Neural cell (in vitro differentiated cells): ENCODE results near the gene RAP1GAP2. TPM values are rescaled to one million over a fixed set of nuclear protein-coding genes. Genes with fewer than 3 reads are reported as not detected.
A peak's percentile ranks its signal among the peaks of the same experiment; 100 is the strongest.

ENCODE experiments used
- H2AFZ ChIP-seq: fragments of 200-600, 300-800 bp; sonication (generic), shearing (Covaris generic); 2 replicates; pipeline ENCODE4 v1.6.0; 2014; ENCODE audit warnings: low read depth, mild to moderate bottlenecking, antibody characterized with exemption, low read length, moderate library complexity
- H3F3A ChIP-seq: fragments of 200-600 bp; shearing (Covaris generic); 2 replicates; pipeline ENCODE4 v1.6.1; 2016; ENCODE audit warnings: mild to moderate bottlenecking, moderate library complexity, mixed read lengths, antibody characterized with exemption, low read length; ENCODE audit not compliant: insufficient read depth, poor library complexity, severe bottlenecking
- H3K27ac ChIP-seq: fragments of 200-600, 300-800 bp; sonication (generic), shearing (Covaris generic); 2 replicates; pipeline ENCODE4 v1.5.1; 2014; ENCODE audit warnings: mild to moderate bottlenecking, low read length, moderate library complexity
- H3K27me3 ChIP-seq: fragments of 300-800, 200-600 bp; sonication (generic), shearing (Covaris generic); 2 replicates; pipeline ENCODE4 v1.6.0; 2014; ENCODE audit warnings: mild to moderate bottlenecking, low read depth, low read length, moderate library complexity; ENCODE audit not compliant: insufficient read depth
- H3K36me3 ChIP-seq: fragments of 300-800, 200-600 bp; sonication (generic), shearing (Covaris generic); 2 replicates; pipeline ENCODE4 v1.5.1; 2014; ENCODE audit warnings: mild to moderate bottlenecking, antibody characterized with exemption, low read length, moderate library complexity; ENCODE audit not compliant: insufficient read depth
- H3K4me2 ChIP-seq: fragments of 300-800, 200-600 bp; sonication (generic), shearing (Covaris generic); 2 replicates; pipeline ENCODE4 v1.6.0; 2014; ENCODE audit warnings: mild to moderate bottlenecking, low read length
- H3K4me3 ChIP-seq: fragments of 300-800, 200-600 bp; sonication (generic), shearing (Covaris generic); 2 replicates; pipeline ENCODE4 v1.5.1; 2014; ENCODE audit warnings: mild to moderate bottlenecking, low read length, moderate library complexity
- H3K79me2 ChIP-seq: fragments of 200-600 bp; shearing (Covaris generic); replicated peaks from 2 replicates; pipeline ENCODE4 v1.6.0; 2014; ENCODE audit warnings: mild to moderate bottlenecking, low read length, moderate library complexity; ENCODE audit not compliant: insufficient read depth
- H3K9ac ChIP-seq: fragments of 300-800, 200-600 bp; sonication (generic), shearing (Covaris generic); 2 replicates; pipeline ENCODE4 v1.6.1; 2016; ENCODE audit warnings: mild to moderate bottlenecking, low read length, mixed read lengths
- H3K9me2 ChIP-seq: fragments of 200-600 bp; shearing (Covaris generic); 2 replicates; pipeline ENCODE4 v1.6.1; 2016; ENCODE audit warnings: mild to moderate bottlenecking, low read length, mixed read lengths; ENCODE audit not compliant: insufficient read depth
- H3K9me3 ChIP-seq: fragments of 200-600, 300-800 bp; sonication (generic), shearing (Covaris generic); 2 replicates; pipeline ENCODE4 v1.6.1; 2016; ENCODE audit warnings: mild to moderate bottlenecking, mixed run types, low read length, moderate library complexity, mixed read lengths
- H4K20me1 ChIP-seq: fragments of 200-600 bp; shearing (Covaris generic); 2 replicates; pipeline ENCODE4 v1.6.1; 2016; ENCODE audit warnings: mild to moderate bottlenecking, mixed run types; ENCODE audit not compliant: insufficient read depth
- CTCF ChIP-seq: fragments of 450-650 bp; IDR thresholded peaks from 2 replicates; pipeline ENCODE4 v1.5.1; 2014; ENCODE audit warnings: antibody characterized with exemption, mild to moderate bottlenecking, moderate library complexity; ENCODE audit not compliant: poor library complexity, severe bottlenecking
- EP300 ChIP-seq: fragments of 450-650 bp; conservative IDR thresholded peaks from 2 replicates; pipeline ENCODE4 v1.6.1; 2014; ENCODE audit warnings: antibody characterized with exemption, mild to moderate bottlenecking, moderate library complexity; ENCODE audit not compliant: poor library complexity, severe bottlenecking
- EZH2 ChIP-seq: fragments of 200-600, 300-800 bp; shearing (Covaris generic), sonication (generic); IDR thresholded peaks from 2 replicates; pipeline ENCODE4 v1.6.1; 2014; ENCODE audit warnings: antibody characterized with exemption, low read length, borderline replicate concordance, mild to moderate bottlenecking; ENCODE audit not compliant: insufficient read depth, poor library complexity, severe bottlenecking
- MXI1 ChIP-seq: fragments of 450-650 bp; conservative IDR thresholded peaks from 2 replicates; pipeline ENCODE4 v1.6.1; 2014; ENCODE audit warnings: antibody characterized with exemption, mild to moderate bottlenecking; ENCODE audit not compliant: poor library complexity, severe bottlenecking
- POLR2AphosphoS5 ChIP-seq: IDR thresholded peaks from 2 replicates; pipeline ENCODE4 v1.6.1; 2012
- RAD21 ChIP-seq: fragments of 450-650 bp; conservative IDR thresholded peaks from 2 replicates; pipeline ENCODE4 v1.6.1; 2014; ENCODE audit warnings: antibody characterized with exemption, mild to moderate bottlenecking, moderate library complexity
- REST ChIP-seq: IDR thresholded peaks from 2 replicates; pipeline ENCODE4 v1.6.1; 2012; ENCODE audit warnings: borderline replicate concordance
- SMC3 ChIP-seq: fragments of 450-650 bp; conservative IDR thresholded peaks from 2 replicates; pipeline ENCODE4 v1.6.1; 2014; ENCODE audit warnings: antibody characterized with exemption, mild to moderate bottlenecking, moderate library complexity; ENCODE audit not compliant: poor library complexity
- TAF1 ChIP-seq: IDR thresholded peaks from 2 replicates; pipeline ENCODE4 v1.6.1; 2012; ENCODE audit warnings: low read depth
- polyA plus RNA-seq: library from polyadenylated mRNA; depleted of rRNA; stranded (reverse); fragments of >200 nt; gene quantifications from 2 replicates; pipeline ENCODE4 v1.2.3, GENCODE V29; 2014

Gene RAP1GAP2
- polyA plus RNA-seq, 1 donor from 2014 or later = 14.8 TPM

- TF ChIP-seq SMC3 (no peak), EP300 (no peak), TAF1 (no peak), RAD21 (no peak), REST (no peak), CTCF (no peak)
- H3K79me2 ChIP-seq = no peaks in the 10 kb centered on the region
- H3K36me3 ChIP-seq = no peaks in the 10 kb centered on the region
- no peak overlapping the region for H3K4me2 ChIP-seq
- no peaks in the 10 kb centered on the region for H3K9me3 ChIP-seq
- H3K4me3 ChIP-seq = peak overlapping the region; percentile 86
- no peak overlapping the region for H2AFZ ChIP-seq
- H3K27ac ChIP-seq = no peak overlapping the region
- H3K9ac ChIP-seq = no peak overlapping the region
- H3K9me2 ChIP-seq = no peaks in the 10 kb centered on the region
- no peaks in the 10 kb centered on the region for H4K20me1 ChIP-seq
- H3K27me3 ChIP-seq = peaks cover 28% of the 10 kb centered on the region
- no peaks in the 10 kb centered on the region for H3F3A ChIP-seq
Measured at GRCh38 chr17:2750721-2751120, 45.5 kb upstream of the RAP1GAP2 start.

GRCh38 chr17:2751491-2751890 is 44.7 kb upstream of the RAP1GAP2 start:
- no peaks in the 10 kb centered on the region for H4K20me1 ChIP-seq
- no peak overlapping the region for H3K9ac ChIP-seq
- H3K27me3 ChIP-seq = peaks cover 36% of the 10 kb centered on the region
- no peaks in the 10 kb centered on the region for H3K36me3 ChIP-seq
- H2AFZ ChIP-seq = no peak overlapping the region
- H3K4me2 ChIP-seq = no peak overlapping the region
- no peaks in the 10 kb centered on the region for H3F3A ChIP-seq
- no peaks in the 10 kb centered on the region for H3K9me3 ChIP-seq
- H3K4me3 ChIP-seq = no peak overlapping the region
- no peak for TF ChIP-seq EZH2
- TF ChIP-seq SMC3 = no peak
- no peak for TF ChIP-seq POLR2AphosphoS5
- no peak overlapping the region for H3K27ac ChIP-seq
- no peaks in the 10 kb centered on the region for H3K9me2 ChIP-seq
- H3K79me2 ChIP-seq = no peaks in the 10 kb centered on the region

GRCh38 chr17:2755891-2756724 is 40.1 kb upstream of the RAP1GAP2 start:
- no peaks in the 10 kb centered on the region for H3K36me3 ChIP-seq
- no peaks in the 10 kb centered on the region for H4K20me1 ChIP-seq
- H3F3A ChIP-seq = no peaks in the 10 kb centered on the region
- H3K79me2 ChIP-seq = no peaks in the 10 kb centered on the region
- no peaks in the 10 kb centered on the region for H3K9me2 ChIP-seq
- H3K27me3 ChIP-seq = peaks cover 43% of the 10 kb centered on the region
- H3K4me2 ChIP-seq = no peak overlapping the region
- TF ChIP-seq MXI1 = no peak
- TF ChIP-seq CTCF = no peak
- TF ChIP-seq EP300 = no peak
- no peak for TF ChIP-seq SMC3
- TF ChIP-seq POLR2AphosphoS5 = no peak
- no peak for TF ChIP-seq EZH2
- no peak for TF ChIP-seq RAD21
- no peak for TF ChIP-seq TAF1
- TF ChIP-seq REST = no peak
- no peak overlapping the region for H3K27ac ChIP-seq
- H3K9ac ChIP-seq = no peak overlapping the region
- no peaks in the 10 kb centered on the region for H3K9me3 ChIP-seq
- no peak overlapping the region for H2AFZ ChIP-seq
- H3K4me3 ChIP-seq = peak overlapping the region; percentile 48
